RPMI8226 (cell line): ENCODE measurements around the gene WDR70.
"Not testable (repeated sequence)": the region's sequence is repeated elsewhere in the genome, so short reads cannot be mapped to it uniquely, and the experiment has no call there.

ENCODE experiments used
- DNase-seq: peaks from one replicate; pipeline ENCODE4 v3.0.0-alpha.2; 2015

WDR70 gene

DNA sequence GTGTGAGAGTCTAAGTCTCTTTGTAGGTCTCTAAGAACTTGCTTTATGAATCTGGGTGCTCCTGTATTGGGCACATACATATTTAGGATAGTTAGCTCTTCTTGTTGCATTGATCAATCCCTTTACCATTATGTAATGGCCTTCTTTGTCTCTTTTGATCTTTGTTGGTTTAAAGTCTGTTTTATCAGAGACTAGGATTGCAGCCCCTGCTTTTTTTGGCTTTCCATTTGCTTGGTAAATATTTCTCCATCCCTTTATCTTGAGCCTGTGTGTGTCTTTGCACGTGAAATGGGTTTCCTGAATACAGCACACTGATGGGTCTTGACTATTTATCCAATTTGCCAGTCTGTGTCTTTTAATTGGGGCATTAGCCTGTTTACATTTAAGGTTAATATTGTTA is 275.4 kb downstream of the WDR70 start:
- not testable (repeated sequence) for DNase-seq

- no peak for DNase-seq
Observed at GRCh38 chr5:37657046-37657445, 277.9 kb downstream of the WDR70 start.

GRCh38 chr5:37658440-37658839 is 279.3 kb downstream of the WDR70 start:
- no peak for DNase-seq

DNA sequence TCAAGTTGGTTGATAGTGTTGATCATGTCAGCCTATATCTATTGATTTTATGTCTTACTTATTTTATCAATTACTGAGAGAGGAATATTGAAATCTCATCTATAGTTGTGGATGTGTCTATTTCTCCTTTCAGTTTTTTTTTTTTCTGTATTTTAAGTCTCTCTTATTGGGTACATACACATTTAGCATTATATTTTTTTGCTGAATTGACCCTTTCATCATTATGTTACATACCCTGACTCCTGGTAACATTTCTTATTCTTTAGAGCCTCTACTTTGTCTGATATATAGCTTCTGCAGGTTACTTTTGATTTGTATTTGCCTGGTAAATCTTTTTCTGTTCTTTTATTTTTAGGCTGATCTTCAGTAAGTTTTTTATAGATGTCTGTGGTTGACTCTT is 281.2 kb downstream of the WDR70 start:
- no peak for DNase-seq

GRCh38 chr5:37661227-37661920 is 282.3 kb downstream of the WDR70 start:
- no peak for DNase-seq

- DNase-seq = no peak
Observed at GRCh38 chr5:37661951-37662350, 282.8 kb downstream of the WDR70 start.

DNA sequence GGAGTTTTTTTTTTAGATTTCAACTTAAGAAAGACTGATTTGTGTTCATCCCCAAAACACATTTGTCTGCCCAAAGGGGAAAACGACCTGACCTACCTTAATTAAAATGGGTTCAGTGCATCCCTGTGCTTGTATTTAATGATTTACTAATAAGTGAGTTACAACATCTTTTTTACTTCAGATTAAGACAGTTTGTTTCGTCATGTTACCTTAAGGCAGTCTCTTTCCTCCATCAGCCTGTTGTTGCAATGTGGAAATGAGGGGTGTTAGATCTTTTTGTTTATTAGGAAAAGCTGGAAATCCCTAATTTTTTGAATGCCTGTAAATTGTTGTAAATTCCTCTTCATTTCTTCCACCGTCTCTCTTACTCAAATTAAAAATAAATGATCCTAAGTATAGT is 283.2 kb downstream of the WDR70 start:
- DNase-seq = no peak

GRCh38 chr5:37662789-37663485 is 283.8 kb downstream of the WDR70 start:
- no peak for DNase-seq

- DNase-seq = no peak
Observed at GRCh38 chr5:37663538-37663937, 284.4 kb downstream of the WDR70 start.

GRCh38 chr5:37664551-37664950 is 285.4 kb downstream of the WDR70 start:
- no peak for DNase-seq

DNA sequence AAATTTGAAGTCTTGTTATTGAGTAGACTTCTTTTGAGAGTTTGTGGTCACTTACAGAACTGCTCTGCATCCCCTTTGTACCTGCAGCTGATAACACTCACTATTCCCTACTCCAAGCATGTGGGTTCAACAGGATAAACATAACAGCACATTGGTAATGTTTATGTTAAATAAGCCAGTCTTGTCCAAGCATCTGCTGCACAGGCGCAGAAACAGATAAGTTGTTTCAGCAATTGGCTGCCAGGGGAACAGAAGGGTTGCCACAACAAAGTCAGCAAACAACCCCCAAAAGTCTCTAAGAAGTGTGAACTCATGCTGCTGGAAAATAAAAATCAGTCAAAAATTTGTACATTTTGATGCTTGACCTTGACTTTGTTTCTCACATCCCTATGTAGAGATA is 286.2 kb downstream of the WDR70 start:
- no peak for DNase-seq

DNA sequence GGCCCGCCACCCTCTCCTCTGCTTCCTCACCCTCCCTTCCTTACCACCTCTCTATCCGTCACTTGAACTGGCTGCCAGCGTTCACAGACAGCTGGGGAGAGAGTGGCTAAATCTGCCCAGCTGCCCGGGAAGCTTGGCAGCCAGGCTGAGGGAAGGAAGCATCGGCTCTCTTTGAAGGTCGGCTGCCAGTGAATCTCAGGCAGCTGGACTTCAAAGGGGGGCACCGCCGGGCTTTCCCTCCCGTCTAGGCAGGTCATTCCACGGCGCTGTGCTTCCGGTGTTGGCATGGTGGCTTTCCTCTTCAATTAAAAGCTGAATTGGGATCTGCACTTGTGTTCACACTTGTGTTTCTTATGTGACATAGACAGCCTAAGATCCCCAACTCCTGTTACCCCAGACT is 286.8 kb downstream of the WDR70 start:
- no peak for DNase-seq

DNA sequence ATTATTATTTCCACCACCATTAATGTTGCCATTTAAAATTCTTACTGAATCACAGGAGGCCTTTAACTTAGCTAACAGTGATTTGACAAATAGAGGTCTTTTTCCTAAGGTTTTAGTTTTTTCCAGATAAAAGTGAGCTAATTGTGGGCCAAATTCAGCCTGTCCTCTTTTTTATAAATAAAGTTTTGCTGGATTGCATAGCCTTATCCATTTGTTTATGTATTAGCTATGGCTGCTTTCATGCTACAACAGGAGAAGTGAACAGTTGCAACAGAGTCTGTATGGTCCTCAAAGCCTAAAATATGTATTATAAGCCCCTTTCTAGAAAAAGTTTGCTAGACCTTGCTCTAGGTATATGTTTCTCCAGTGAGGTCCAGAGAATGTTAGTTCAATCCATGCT is 288.3 kb downstream of the WDR70 start:
- DNase-seq = no peak

GRCh38 chr5:37667846-37668245 is 288.7 kb downstream of the WDR70 start:
- no peak for DNase-seq

- no peak for DNase-seq
Observed at GRCh38 chr5:37668524-37669047, 289.5 kb downstream of the WDR70 start.

DNA sequence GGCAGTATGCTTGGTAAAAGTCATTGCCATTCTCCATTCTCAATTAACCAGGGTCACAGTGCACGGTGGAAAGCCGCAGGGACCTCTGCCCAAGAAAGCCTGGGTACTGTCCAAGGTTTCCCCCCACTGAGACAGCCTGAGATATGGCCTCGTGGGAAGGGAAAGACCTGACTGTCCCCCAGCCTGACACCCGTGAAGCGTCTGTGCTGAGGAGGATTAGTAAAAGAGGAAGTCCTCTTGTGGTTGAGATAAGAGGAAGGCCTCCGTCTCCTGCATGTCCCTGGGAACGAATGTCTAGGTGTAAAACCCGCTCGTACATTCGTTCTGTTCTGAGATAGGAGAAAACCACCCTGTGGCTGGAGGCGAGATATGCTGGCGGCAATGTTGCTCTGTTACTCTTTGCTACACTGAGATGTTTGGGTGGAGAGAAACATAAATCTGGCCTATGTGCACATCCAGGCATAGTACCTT is 293.0 kb downstream of the WDR70 start:
- peak; percentile 35 for DNase-seq

DNA sequence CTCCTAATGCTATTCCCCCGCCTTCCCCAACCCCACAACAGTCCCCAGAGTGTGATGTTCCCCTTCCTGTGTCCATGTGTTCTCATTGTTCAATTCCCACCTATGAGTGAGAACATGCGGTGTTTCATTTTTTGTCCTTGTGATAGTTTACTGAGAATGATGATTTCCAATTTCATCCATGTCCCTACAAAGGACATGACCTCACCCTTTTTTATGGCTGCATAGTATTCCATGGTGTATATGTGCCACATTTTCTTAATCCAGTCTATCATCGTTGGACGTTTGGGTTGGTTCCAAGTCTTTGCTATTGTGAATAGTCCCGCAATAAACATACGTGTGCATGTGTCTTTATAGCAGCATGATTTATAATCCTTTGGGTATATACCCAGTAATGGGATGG is 295.2 kb downstream of the WDR70 start:
- DNase-seq = not testable (repeated sequence)

GRCh38 chr5:37679326-37679725 is 300.2 kb downstream of the WDR70 start:
- DNase-seq = not testable (repeated sequence)

DNA sequence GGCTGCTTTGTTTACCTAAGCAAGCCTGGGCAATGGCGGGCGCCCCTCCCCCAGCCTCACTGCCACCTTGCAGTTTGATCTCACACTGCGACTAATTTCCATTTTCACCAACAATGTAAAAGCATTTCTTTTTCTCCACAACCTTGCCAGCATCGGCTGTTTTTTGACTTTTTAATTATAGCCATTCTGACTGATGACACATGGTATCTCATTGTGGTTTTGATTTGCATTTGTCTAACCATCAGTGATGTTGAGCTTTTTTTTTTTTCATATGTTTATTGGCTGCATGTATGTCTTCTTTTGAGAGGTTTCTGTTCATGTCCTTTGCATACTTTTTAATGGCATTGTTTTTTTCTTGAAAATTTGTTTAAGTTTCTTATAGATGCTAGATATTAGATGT is 300.8 kb downstream of the WDR70 start:
- not testable (repeated sequence) for DNase-seq

GRCh38 chr5:37683072-37683471 is 304.0 kb downstream of the WDR70 start:
- DNase-seq = no peak

- no peak for DNase-seq
Observed at GRCh38 chr5:37685211-37685610, 306.1 kb downstream of the WDR70 start.

GRCh38 chr5:37685816-37686215 is 306.7 kb downstream of the WDR70 start:
- no peak for DNase-seq

DNA sequence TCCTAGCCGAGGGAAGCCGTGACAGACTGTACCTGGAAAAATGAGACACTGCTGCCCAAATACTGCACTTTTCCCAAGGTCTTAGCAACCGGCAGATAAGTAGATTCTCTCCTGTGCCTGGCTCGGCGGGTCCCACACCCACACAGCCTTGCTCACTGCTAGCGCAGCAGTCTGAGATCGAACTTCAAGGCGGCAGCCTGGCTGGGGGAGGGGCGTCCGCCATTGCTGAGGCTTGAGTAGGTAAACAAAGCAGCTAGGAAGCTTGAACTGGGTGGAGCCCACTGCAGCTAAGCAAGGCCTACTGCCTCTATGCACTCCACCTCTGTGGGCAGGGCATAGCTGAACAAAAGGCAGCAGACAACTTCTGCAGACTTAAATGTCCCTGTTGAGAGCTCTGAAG is 309.8 kb downstream of the WDR70 start:
- DNase-seq = not testable (repeated sequence)

GRCh38 chr5:37694333-37694732 is 315.2 kb downstream of the WDR70 start:
- not testable (repeated sequence) for DNase-seq
